ENCODE data around the gene ARNT2. TPM values are rescaled to one million over a fixed set of nuclear protein-coding genes. Genes with fewer than 3 reads are reported as not detected.

Gene ARNT2
- total and polyA plus RNA-seq, 2 of the 13 experiments (the other 11 are each of a cell fraction or from before 2014, with no cell fraction given), result 0.69 to 1.7 TPM

DNA sequence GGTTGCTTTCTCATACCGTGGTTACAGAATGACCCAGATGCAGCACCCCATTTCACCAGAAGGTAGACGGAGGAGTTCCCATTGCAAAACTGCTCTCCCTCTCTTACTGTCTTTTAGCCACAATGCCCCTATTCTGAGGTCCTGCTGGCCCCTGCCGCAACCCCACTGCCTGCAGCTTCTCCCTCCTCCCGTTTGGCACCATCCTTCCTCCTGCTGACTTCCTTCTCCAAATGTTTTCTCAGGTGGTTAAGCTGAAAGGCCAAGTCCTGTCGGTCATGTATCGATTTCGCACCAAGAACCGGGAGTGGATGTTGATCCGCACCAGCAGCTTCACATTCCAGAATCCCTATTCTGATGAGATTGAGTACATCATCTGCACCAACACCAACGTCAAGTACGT is 158.7 kb downstream of the ARNT2 start:
- in situ Hi-C loops (cut with HindIII; ENCODE audit: extremely low pct_ligation_motif_present, low pct_unique_long_range_greater_than_20kb) (loop anchor here (10.0 kb wide), 1 partner anchor 412 kb away; no protein-coding TSS in a partner anchor), intact Hi-C loops (cut with micrococcal nuclease; ENCODE audit: unreplicated experiment) (no loop called here)
- no peaks in the 10 kb centered on the region; a peak in 1 of 5 replicates for H3K27me3 ChIP-seq (ENCODE audit: control insufficient read depth in 1 of 2, insufficient read depth in 2 of 2, low read length in 2 of 2)
- H3K4me2 ChIP-seq (ENCODE audit: low read depth, low read length), result no peak overlapping the region
- H3K9me3 ChIP-seq (ENCODE audit: low read length), result no peaks in the 10 kb centered on the region
- H2AFZ ChIP-seq (ENCODE audit: low read length), result no peak overlapping the region
- no peaks in the 10 kb centered on the region for H3K36me3 ChIP-seq (replicated peaks in 1 of 2; ENCODE audit: control insufficient read depth in 1 of 2, insufficient read depth in 2 of 2, low read length in 2 of 2)
- no peak overlapping the region for H3K27ac ChIP-seq (ENCODE audit: extremely low read length, insufficient read depth, low read length)
- 77% methylated on average over 11 of the region's 11 CpGs for WGBS (ENCODE audit: low lambda C conversion rate)
- FAIRE-seq (no peak), ATAC-seq (no peak), DNase-seq (ENCODE audit: low spot score) (no peak)
- ChIA-PET CTCF (ENCODE audit: low intra/inter-chr PET ratio, low total read pairs) (no interaction called here), POLR2A (no interaction called here)
- BruUV-seq (replicated peaks), result no TSS peak
- H4K20me1 ChIP-seq (ENCODE audit: insufficient read depth, low read length), result no peaks in the 10 kb centered on the region
- peaks cover 6% of the 10 kb centered on the region; the same call in 1 of the 2 replicates for H3K4me1 ChIP-seq (ENCODE audit: insufficient read depth, low read length)
- no peak overlapping the region for H3K9ac ChIP-seq (ENCODE audit: insufficient read depth, low read depth, low read length)
- TF ChIP-seq ASH2L (IDR thresholded peaks at IDR 0.05; ENCODE audit: insufficient read length, low read depth, low read length), result no peak
- TF ChIP-seq, protein P1, sequence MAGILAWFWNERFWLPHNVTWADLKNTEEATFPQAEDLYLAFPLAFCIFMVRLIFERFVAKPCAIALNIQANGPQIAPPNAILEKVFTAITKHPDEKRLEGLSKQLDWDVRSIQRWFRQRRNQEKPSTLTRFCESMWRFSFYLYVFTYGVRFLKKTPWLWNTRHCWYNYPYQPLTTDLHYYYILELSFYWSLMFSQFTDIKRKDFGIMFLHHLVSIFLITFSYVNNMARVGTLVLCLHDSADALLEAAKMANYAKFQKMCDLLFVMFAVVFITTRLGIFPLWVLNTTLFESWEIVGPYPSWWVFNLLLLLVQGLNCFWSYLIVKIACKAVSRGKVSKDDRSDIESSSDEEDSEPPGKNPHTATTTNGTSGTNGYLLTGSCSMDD (CRISPR knock-in tag; IDR thresholded peaks at IDR 0.05), result no peak
- TF ChIP-seq KDM6A (CRISPR knock-in tag; IDR thresholded peaks at IDR 0.05; ENCODE audit: low read depth), result no peak
- TF ChIP-seq MAFG (CRISPR knock-in tag; IDR thresholded peaks at IDR 0.05), result no peak
- no peak for TF ChIP-seq KLF9 (CRISPR knock-in tag; IDR thresholded peaks at IDR 0.05; ENCODE audit: low read depth)
- TF ChIP-seq DPF2 (CRISPR knock-in tag; IDR thresholded peaks at IDR 0.05; ENCODE audit: borderline replicate concordance, low read depth), result no peak
- TF ChIP-seq, protein P2, sequence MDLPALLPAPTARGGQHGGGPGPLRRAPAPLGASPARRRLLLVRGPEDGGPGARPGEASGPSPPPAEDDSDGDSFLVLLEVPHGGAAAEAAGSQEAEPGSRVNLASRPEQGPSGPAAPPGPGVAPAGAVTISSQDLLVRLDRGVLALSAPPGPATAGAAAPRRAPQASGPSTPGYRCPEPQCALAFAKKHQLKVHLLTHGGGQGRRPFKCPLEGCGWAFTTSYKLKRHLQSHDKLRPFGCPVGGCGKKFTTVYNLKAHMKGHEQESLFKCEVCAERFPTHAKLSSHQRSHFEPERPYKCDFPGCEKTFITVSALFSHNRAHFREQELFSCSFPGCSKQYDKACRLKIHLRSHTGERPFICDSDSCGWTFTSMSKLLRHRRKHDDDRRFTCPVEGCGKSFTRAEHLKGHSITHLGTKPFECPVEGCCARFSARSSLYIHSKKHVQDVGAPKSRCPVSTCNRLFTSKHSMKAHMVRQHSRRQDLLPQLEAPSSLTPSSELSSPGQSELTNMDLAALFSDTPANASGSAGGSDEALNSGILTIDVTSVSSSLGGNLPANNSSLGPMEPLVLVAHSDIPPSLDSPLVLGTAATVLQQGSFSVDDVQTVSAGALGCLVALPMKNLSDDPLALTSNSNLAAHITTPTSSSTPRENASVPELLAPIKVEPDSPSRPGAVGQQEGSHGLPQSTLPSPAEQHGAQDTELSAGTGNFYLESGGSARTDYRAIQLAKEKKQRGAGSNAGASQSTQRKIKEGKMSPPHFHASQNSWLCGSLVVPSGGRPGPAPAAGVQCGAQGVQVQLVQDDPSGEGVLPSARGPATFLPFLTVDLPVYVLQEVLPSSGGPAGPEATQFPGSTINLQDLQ (CRISPR knock-in tag; IDR thresholded peaks at IDR 0.05), result no peak
- TF ChIP-seq MED8 (CRISPR knock-in tag; IDR thresholded peaks at IDR 0.05; ENCODE audit: insufficient replicate concordance), result no peak
- TF ChIP-seq ZKSCAN8 (CRISPR knock-in tag; IDR thresholded peaks at IDR 0.05; ENCODE audit: borderline replicate concordance), result no peak
- TF ChIP-seq PCBP2 (optimal IDR thresholded peaks at IDR 0.05; ENCODE audit: low read depth, low read length, poor library complexity, severe bottlenecking), result no peak
- TF ChIP-seq MED13 (CRISPR knock-in tag; IDR thresholded peaks at IDR 0.05), result no peak
- no peak for TF ChIP-seq ZNF75D (CRISPR knock-in tag; IDR thresholded peaks at IDR 0.05; ENCODE audit: borderline replicate concordance)
- no peak for TF ChIP-seq ZNF253 (CRISPR knock-in tag; IDR thresholded peaks at IDR 0.05; ENCODE audit: borderline replicate concordance)
- TF ChIP-seq SNAPC2 (CRISPR knock-in tag; IDR thresholded peaks at IDR 0.05), result no peak
- TF ChIP-seq TOPORS (CRISPR knock-in tag; IDR thresholded peaks at IDR 0.05), result no peak
- no peak for TF ChIP-seq CBFB (CRISPR knock-in tag; IDR thresholded peaks at IDR 0.05)
- TF ChIP-seq, protein P3, sequence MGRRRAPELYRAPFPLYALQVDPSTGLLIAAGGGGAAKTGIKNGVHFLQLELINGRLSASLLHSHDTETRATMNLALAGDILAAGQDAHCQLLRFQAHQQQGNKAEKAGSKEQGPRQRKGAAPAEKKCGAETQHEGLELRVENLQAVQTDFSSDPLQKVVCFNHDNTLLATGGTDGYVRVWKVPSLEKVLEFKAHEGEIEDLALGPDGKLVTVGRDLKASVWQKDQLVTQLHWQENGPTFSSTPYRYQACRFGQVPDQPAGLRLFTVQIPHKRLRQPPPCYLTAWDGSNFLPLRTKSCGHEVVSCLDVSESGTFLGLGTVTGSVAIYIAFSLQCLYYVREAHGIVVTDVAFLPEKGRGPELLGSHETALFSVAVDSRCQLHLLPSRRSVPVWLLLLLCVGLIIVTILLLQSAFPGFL (CRISPR knock-in tag; IDR thresholded peaks at IDR 0.05), result no peak
- TF ChIP-seq ZNF138 (CRISPR knock-in tag; IDR thresholded peaks at IDR 0.05; ENCODE audit: low read depth), result no peak
- no peak for TF ChIP-seq DNMT3B (CRISPR knock-in tag; conservative IDR thresholded peaks at IDR 0.05)
- H3K4me3 ChIP-seq (replicated peaks in 1 of 3; ENCODE audit: insufficient read depth in 1 of 3, low read depth in 2 of 3, low read length in 3 of 3), result no peak overlapping the region
- no peaks in the 10 kb centered on the region for H3K79me2 ChIP-seq (ENCODE audit: insufficient read depth, low read length)

Measured in HepG2 (cell line).